NCI-H345 treated with DMSO at 0.1 percent for 48 hours (cell line): Measurements from ENCODE around the gene SPTLC2.
"Not testable (repeated sequence)": the region's sequence is repeated elsewhere in the genome, so short reads cannot be mapped to it uniquely, and the experiment has no call there.

Experiments used
- DNase-seq: peaks from one replicate; lab custom pipeline; 2025; ENCODE audit not compliant: unreplicated experiment; lab: John Stamatoyannopoulos, UW

Gene SPTLC2

GRCh38 chr14:77616454-77617229 lies at the start of gene SPTLC2:
SPTLC2 (minus strand) TSS chr14:77616637; CDS start chr14:77616579, 58 bp downstream.
- peak; percentile 98 for DNase-seq

GRCh38 chr14:77663293-77663692 lies 46.9 kb upstream of the SPTLC2 start:
- no peak for DNase-seq

- not testable (repeated sequence) for DNase-seq
Measured at GRCh38 chr14:77661562-77661961, 45.1 kb upstream of the SPTLC2 start.

DNA sequence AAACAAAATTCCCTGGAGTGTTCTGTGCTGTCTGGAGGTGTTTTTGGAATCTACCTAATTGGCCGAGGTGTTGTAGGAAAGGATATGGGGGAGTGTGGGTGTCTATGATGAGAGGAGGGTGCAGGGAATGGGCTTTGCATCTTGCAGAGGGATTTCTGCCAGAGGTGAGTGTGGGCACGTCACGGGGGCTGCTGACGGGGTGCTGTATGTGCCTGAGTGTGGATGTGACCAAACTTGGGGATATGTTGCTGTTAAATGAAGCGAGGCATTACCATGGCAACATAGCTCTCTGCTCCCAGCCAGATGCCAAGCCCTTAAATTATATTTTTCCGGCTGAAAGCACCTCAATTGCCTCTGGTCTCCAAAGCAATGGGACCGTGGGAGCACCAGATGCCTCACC lies 44.3 kb upstream of the SPTLC2 start:
- DNase-seq: peak; percentile 82

DNA sequence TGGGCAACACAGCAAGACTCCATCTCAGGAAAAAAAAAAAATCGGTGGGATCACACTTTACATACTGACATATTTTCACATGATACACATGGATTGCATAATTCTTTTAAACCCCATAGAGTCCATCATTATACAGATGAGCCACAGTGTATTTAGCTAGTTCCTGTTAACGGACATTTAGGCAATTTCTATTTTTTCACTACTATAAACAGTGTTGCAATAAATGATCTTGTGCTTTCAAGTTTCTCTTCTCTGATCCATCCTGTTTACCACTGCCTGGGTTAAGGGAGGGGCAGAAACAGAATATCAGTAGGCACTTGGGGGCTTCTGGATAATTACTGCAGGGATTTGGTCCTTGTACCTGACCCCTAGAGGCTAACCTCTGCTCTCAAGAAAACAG lies 43.4 kb upstream of the SPTLC2 start:
- DNase-seq: no peak

GRCh38 chr14:77657280-77657679 lies 40.8 kb upstream of the SPTLC2 start:
- DNase-seq: no peak

DNA sequence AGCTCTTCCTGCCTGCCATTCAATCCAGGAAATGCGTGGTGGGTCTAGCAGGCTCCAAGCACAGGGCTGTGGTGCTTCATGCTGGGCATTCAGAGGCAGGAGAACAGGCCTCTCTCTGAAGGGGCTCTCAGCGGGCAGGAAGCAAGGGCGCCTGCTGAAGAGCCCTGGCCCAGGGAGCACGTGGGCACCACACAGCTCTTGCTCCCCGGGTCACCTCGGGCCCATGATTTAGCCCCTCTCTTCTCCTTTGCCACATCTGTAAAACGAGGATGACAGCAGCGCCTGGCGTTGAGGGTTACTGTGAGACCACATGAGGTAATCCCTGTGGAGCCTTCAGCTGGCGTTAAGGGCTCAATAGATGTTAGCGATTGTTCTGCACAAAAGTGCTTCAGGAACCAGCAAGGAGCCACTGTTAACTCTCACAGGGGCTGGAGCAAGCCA lies 37.6 kb upstream of the SPTLC2 start:
- peak; percentile 92 for DNase-seq

- no peak for DNase-seq
Measured at GRCh38 chr14:77649326-77649725, 32.9 kb upstream of the SPTLC2 start.

DNA sequence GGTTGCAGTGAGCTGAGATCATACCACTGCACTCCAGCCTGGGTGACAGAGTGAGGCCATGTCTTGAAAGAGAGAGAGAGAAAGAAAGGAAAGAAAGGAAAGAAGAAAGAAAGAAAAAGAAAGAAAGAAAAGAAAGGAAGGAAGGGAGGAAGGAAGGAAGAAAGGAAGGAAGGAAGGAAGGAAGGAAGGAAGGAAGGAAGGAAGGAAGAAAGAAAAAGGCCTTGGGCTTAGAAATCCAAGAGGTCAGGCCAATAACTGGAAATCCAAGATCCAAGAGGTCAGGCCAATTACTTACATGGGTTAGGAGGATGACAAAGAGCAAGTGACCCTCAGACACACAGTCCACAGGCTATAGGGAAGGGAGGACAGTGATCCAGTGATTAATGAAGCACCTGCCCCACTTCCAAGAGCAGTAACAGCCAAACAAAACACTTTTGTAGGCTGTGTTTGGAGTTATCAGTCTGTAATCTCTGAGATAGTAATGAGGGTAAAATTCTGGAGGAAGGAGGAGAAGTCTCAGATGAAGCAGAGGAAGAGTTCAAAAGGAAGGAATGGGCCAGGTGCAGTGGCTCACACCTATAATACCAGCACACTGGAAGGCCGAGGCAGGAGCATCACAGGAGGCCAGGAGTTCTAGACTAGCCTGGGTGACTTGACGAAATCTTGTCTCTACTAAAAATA lies 32.2 kb upstream of the SPTLC2 start:
- no peak for DNase-seq

GRCh38 chr14:77647853-77648252 lies 31.4 kb upstream of the SPTLC2 start:
- DNase-seq: no peak

- no peak for DNase-seq
Measured at GRCh38 chr14:77646907-77647306, 30.5 kb upstream of the SPTLC2 start.

DNA sequence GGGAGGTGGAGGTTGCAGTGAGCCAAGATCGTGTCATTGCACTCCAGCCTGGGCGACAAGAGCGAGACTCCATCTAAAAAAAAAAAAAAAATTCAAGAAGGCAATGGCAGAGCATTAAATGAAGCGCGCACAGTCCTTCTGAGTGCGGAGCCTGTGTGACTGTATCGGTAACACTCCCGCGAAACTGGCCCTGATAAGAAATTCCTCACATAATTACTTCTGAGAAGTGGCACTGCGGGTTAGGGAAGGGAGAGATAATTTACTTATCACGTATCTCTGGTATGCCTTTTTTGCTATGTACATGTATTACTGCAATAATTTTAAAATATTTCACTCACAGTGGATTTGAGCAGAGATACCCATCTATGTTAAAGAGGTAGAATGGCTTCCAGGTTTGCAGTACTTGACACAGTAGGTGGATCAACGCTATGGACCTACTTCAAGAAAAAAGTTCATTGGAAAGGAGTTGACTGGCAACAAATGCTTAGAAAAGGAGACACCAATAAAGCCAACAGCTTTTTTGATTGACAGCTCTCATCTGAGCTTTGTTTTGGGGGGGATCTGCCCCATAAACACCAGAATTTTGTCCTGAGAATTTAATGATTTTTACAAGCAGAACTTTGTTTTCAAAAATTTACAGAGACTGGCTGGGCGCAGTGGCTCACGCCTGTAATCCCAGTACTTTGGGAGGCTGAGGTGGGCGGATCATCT lies 29.2 kb upstream of the SPTLC2 start:
- DNase-seq: no peak

DNA sequence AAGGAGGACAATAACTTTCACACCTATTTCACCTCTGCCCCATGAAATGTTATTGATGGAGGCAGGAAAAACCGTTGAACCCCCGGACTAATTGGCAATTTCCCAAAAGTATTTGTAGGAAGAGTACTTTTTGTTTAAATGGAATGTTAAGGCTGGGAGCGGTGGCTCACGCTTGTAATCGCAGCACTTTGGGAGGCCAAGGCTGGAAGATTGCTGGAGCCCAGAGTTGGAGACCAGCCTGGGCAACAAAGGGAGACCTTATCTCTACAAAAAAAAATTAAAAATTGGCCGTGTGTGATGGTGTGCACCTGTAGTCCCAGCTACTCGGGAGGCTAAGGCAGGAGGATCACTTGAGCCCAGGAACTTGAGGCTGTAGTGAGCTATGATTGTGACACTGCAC lies 26.0 kb upstream of the SPTLC2 start:
- DNase-seq: no peak

DNA sequence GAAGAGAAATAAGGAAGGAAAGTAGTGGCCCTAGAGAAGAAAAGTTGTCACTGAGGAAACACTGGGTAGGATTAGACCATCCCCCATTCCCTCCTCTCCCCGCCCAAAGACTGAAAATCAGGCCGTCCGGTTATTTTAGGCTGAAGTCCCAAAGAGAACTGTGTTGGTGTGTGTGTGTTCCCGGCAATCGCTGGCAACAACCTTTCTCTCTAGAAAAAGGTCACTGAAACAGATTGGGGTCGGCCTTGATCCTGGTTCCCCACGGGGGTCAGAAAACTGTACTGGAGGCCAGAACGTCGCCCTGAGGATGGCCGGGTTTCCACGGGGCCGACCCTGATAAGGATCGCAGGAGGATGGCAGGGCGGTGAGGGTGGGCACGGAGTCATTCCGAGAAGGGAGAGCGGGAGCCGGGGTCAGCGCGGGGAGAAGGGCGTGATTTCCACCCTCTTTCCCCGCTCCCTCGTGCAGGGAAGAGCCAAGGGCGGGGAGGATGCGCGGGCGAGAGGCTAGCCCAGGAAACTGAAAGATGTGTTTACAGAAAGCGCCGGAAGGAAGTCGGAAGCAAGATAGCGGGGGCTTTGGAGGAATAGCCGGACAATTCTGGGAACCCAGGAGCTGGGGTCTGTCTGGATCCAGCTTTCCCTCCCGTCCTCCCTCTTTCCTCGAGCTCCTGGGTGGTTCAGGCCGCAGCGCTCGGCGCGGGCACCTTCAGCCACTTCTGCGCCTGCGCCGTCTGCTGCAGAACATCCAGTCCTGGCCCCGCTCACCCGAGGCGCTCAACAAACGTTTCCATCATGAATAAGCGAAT lies 25.3 kb upstream of the SPTLC2 start:
- no peak for DNase-seq

DNA sequence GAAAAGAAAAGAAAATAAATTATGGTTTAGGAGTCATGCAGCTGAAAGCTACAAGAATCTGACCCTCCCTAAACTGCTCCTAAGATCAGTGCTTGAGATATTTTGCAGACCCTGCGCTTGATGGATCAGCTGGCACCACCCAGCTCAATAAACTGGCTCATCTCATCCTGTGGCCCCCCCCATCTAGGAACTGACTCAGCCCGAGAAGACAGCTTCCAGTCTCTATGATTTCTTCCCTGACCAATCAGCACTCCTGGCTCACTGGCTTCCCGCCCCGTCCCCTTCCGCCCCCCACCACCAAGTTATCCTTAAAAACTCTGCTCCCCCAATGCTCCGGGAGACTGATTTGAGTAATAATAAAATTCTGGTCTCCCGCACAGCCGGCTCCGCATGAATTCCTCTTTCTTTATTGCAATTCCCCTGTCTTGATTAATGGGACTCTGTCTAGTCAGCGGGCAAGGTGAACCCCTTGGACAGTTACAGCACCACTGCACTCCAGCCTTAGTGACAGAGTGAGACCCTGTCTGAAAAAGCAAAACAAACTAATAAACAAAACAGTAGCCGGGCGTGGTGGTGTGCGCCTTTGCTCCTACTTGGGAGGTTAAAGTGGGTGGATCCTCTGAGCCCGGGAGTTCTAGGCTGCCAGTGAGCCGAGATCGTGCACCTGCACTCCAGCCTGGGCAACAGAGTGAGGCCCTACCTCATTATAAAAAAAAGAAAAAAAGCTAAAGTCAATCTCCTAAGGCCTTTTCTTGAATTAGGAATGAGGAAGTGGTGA lies 24.5 kb upstream of the SPTLC2 start:
- DNase-seq: no peak

DNA sequence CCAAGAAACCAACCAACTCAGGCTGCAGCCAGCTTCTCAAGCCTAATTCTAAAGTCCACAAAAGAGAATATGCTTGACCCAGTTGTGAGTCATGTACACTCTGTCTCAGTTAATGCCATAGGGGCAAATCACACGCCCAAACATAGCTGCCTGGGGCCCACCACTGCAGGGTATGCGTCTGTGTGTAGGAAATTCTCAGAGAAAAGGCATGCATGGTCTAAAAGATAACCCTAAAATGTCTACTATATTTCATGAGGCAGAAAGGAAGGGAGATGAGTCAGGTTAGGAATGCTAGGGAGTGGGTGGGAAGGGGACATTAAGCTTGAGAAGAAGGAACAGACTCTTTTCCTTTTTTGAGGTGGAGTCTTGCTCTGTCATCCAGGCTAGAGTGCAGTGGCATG lies 22.3 kb upstream of the SPTLC2 start:
- DNase-seq: no peak

- DNase-seq: not testable (repeated sequence)
Measured at GRCh38 chr14:77635869-77636268, 19.4 kb upstream of the SPTLC2 start.

GRCh38 chr14:77635466-77635865 lies 19.0 kb upstream of the SPTLC2 start:
- not testable (repeated sequence) for DNase-seq

DNA sequence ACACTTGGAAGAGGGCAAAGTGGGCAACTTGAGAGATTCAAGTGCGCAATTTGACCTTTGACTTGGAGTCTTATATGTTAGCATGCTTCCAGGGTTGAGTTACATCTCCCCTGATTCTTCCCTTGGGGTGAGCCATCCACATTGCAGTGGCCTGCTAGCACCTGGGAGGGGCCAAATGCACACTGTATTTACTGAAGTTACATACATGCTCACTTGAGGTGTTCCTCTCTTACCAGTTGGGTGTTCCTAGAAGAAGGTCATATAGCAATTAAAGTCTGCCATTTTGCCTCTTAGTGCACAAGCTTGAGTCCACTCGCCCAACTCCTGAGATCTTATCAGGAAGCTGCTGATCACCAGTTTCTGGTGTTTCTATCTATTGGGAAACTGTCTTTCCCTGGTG lies 13.7 kb upstream of the SPTLC2 start:
- no peak for DNase-seq

DNA sequence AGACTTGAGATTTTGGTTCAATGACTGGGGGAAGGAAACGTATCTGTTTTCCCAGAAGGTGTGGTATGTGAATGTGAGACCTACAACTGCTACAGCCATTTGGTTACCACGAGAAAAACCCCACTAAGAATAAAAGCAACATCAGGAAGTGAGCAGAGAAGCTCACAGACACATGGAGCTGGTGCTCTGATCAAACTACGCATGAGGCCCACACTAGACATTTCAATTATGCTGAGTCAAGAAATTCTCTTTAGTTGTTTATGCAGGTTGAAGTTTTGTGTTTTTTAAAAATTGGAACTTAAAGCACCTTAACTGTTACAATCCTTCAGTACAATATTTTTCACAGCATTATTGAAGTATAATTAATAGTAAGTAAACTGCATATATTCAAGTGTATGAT lies 8.9 kb upstream of the SPTLC2 start:
- DNase-seq: no peak
